RWPE1 (cell line): ENCODE measurements around the gene SLC4A4.

Experiments
- CTCF ChIA-PET: fragments of 350-600 bp; sonication (Branson Sonifier 250); formaldehyde crosslinking; extraction: SDS; loops from one replicate; lab custom pipeline; 2021; lab: Yijun Ruan, JAX
- POLR2A ChIA-PET: fragments of 400-600 bp; formaldehyde crosslinking; extraction: SDS; loops from one replicate; lab custom pipeline; 2020; ENCODE audit warnings: antibody characterized with exemption; ENCODE audit not compliant: low non-redundant PET; lab: Yijun Ruan, JAX
- DNase-seq: peaks from one replicate; pipeline ENCODE4 v3.0.0; 2012; ENCODE audit warnings: low spot score
- H3K27ac ChIP-seq: fragments of 450-650 bp; 2 replicates; pipeline ENCODE4 v1.5.1; 2017
- CTCF ChIP-seq: fragments of 450-650 bp; conservative IDR thresholded peaks from 2 replicates; pipeline ENCODE4 v1.5.1; 2017; ENCODE audit warnings: low read depth, mild to moderate bottlenecking

SLC4A4 gene

GRCh38 chr4:71473541-71474240 lies 134.9 kb downstream of the SLC4A4 start:
- DNase-seq: no peak
- ChIA-PET CTCF (no interaction called here), POLR2A (no interaction called here)
- TF ChIP-seq CTCF: no peak
- H3K27ac ChIP-seq: no peak overlapping the region

- ChIA-PET POLR2A (no interaction called here), CTCF (interaction anchor here (0.7 kb wide), 1 partner anchor 992 kb away, joined by 3 read pairs; no protein-coding TSS in a partner anchor)
- H3K27ac ChIP-seq: no peak overlapping the region
- no peak for TF ChIP-seq CTCF
- no peak for DNase-seq
Measured at GRCh38 chr4:71474731-71475130, 135.9 kb downstream of the SLC4A4 start.

- DNase-seq: no peak
- no peak overlapping the region for H3K27ac ChIP-seq
- ChIA-PET CTCF (no interaction called here), POLR2A (no interaction called here)
- TF ChIP-seq CTCF: no peak
Measured at GRCh38 chr4:71476240-71476639, 137.4 kb downstream of the SLC4A4 start.

- H3K27ac ChIP-seq: no peak overlapping the region
- ChIA-PET CTCF (no interaction called here), POLR2A (no interaction called here)
- TF ChIP-seq CTCF: no peak
- no peak for DNase-seq
Measured at GRCh38 chr4:71486550-71487343, 147.9 kb downstream of the SLC4A4 start.

GRCh38 chr4:71487344-71487920 lies 148.6 kb downstream of the SLC4A4 start:
- POLR2A ChIA-PET: no interaction called here
- H3K27ac ChIP-seq: no peak overlapping the region
- TF ChIP-seq CTCF: no peak
- CTCF ChIA-PET: no interaction called here
- no peak for DNase-seq

GRCh38 chr4:71494539-71494938 lies 155.7 kb downstream of the SLC4A4 start:
- no peak for DNase-seq
- TF ChIP-seq CTCF: no peak
- ChIA-PET CTCF (no interaction called here), POLR2A (interaction anchor here (0.6 kb wide), 1 partner anchor 29 kb away, joined by 3 read pairs; no protein-coding TSS in a partner anchor)
- no peak overlapping the region for H3K27ac ChIP-seq
